HepG2 (cell line): ENCODE measurements around the gene INTS14. TPM values are rescaled to one million over a fixed set of nuclear protein-coding genes. Genes with fewer than 3 reads are reported as not detected.

Source experiments
- ATAC-seq: fragments of 200-7000 bp; cut with Tn5 transposase; 3 replicates; pipeline ENCODE4 v1.9.1; 2020; ENCODE audit warnings: mild to moderate bottlenecking, moderate library complexity
- BruUV-seq: library from RNA; stranded (reverse); fragments of 400-500 nt; replicated peaks from 2 replicates; lab custom pipeline; 2021; lab: Mats Ljungman, UMichigan
- CTCF ChIA-PET: fragments of 300-600 bp; formaldehyde crosslinking; extraction: SDS; loops from one replicate; lab custom pipeline; 2021; ENCODE audit warnings: low total read pairs, inconsistent platforms, low intra/inter-chr PET ratio; lab: Yijun Ruan, JAX
- POLR2A ChIA-PET: fragments of 350-600 bp; sonication (Branson Sonifier 250); formaldehyde crosslinking; loops from one replicate; lab custom pipeline; 2020; ENCODE audit warnings: antibody characterized with exemption, inconsistent platforms; lab: Yijun Ruan, JAX
- DNase-seq: peaks from one replicate; pipeline ENCODE4 v3.0.0-alpha.2; 2015; ENCODE audit warnings: low spot score
- FAIRE-seq: peaks from 3 replicates; lab custom pipeline; 2011; peaks lifted over from hg19 to GRCh38; lab: Jason Lieb, UNC
- H2AFZ ChIP-seq: one replicate; pipeline ENCODE4 v1.6.1; 2011; ENCODE audit warnings: low read length, inconsistent platforms
- H3K27ac ChIP-seq: fragments of 300-600 bp; 3 replicates; pipeline ENCODE4 v1.8.0; 2011; ENCODE audit warnings: mixed run types, mild to moderate bottlenecking, mixed read lengths, low read length, inconsistent platforms; ENCODE audit not compliant: insufficient read depth; ENCODE audit errors: extremely low read length
- H3K27me3 ChIP-seq, 2 experiments: fragments of 200-600 bp in 1 of 2; 2 replicates in 1 of 2; 3 replicates in 1 of 2; pipeline versions ENCODE4 v1.6.0 to v1.8.0; 2011; ENCODE audit warnings: low read length in 2 of 2, mild to moderate bottlenecking in 2 of 2, moderate library complexity in 2 of 2, inconsistent platforms in 1 of 2; ENCODE audit not compliant: insufficient read depth in 2 of 2, control insufficient read depth in 1 of 2
- H3K36me3 ChIP-seq, 2 experiments: fragments of 200-600 bp in 1 of 2; replicated peaks in 1 of 2; 2 replicates in 1 of 2; 3 replicates in 1 of 2; pipeline versions ENCODE4 v1.5.1 to v1.8.0; 2011; ENCODE audit warnings: low read length in 2 of 2, inconsistent platforms in 1 of 2; ENCODE audit not compliant: insufficient read depth in 2 of 2, control insufficient read depth in 1 of 2
- H3K4me1 ChIP-seq: 2 replicates; pipeline ENCODE4 v1.5.1; 2012; ENCODE audit warnings: low read length, inconsistent platforms; ENCODE audit not compliant: insufficient read depth
- H3K4me2 ChIP-seq: 2 replicates; pipeline ENCODE4 v1.6.0; 2011; ENCODE audit warnings: low read depth, low read length, inconsistent platforms
- H3K4me3 ChIP-seq, 3 experiments: fragments of 200-600 bp in 1 of 3; sonication (generic), shearing (Covaris generic) in 1 of 3; replicated peaks in 1 of 3; 2 replicates each; pipeline ENCODE4 v1.5.1; 2011 to 2016; ENCODE audit warnings: low read length in 3 of 3, inconsistent platforms in 2 of 3, low read depth in 2 of 3, mild to moderate bottlenecking in 2 of 3, control low read depth in 1 of 3, mixed read lengths in 1 of 3; ENCODE audit not compliant: insufficient read depth in 1 of 3
- H3K79me2 ChIP-seq: one replicate; pipeline ENCODE4 v1.6.1; 2011; ENCODE audit warnings: low read length, inconsistent platforms; ENCODE audit not compliant: insufficient read depth
- H3K9ac ChIP-seq: 2 replicates; pipeline ENCODE4 v1.6.0; 2011; ENCODE audit warnings: mild to moderate bottlenecking, low read depth, low read length, inconsistent platforms; ENCODE audit not compliant: insufficient read depth
- H3K9me3 ChIP-seq: 2 replicates; pipeline ENCODE4 v1.5.1; 2012; ENCODE audit warnings: mild to moderate bottlenecking, low read length
- H4K20me1 ChIP-seq: 2 replicates; pipeline ENCODE4 v1.6.0; 2011; ENCODE audit warnings: inconsistent platforms, mild to moderate bottlenecking, low read length, moderate library complexity; ENCODE audit not compliant: insufficient read depth
- GABPA ChIP-seq, 2 experiments: IDR thresholded peaks; 2 replicates each; pipeline ENCODE4 v1.6.1; 2011 to 2016; ENCODE audit warnings: low read depth in 2 of 2, low read length in 1 of 2, missing biosample characterization in 1 of 2, missing genetic modification characterization in 1 of 2
- GLMP ChIP-seq: sonication (generic); formaldehyde crosslinking; IDR thresholded peaks from 2 replicates; pipeline ENCODE4 v1.9.0; 2021; ENCODE audit warnings: missing genetic modification reagents, mild to moderate bottlenecking, borderline replicate concordance
- IKZF1 ChIP-seq: fragments of 450-650 bp; IDR thresholded peaks from 2 replicates; pipeline ENCODE4 v1.7.1; 2016
- TFAP4 ChIP-seq: sonication (generic); IDR thresholded peaks from 2 replicates; pipeline ENCODE4 v1.6.1; 2016; ENCODE audit warnings: low read depth, borderline replicate concordance
- ZMAT3 ChIP-seq: sonication (generic); formaldehyde crosslinking; conservative IDR thresholded peaks from 2 replicates; pipeline ENCODE4 v1.7.0; 2021; ENCODE audit warnings: missing genetic modification reagents
- in situ Hi-C: cut with HindIII; loops from 2 replicates; pipeline ENCODE4 v1.10.0; 2017; ENCODE audit warnings: low pct_unique_long_range_greater_than_20kb; ENCODE audit not compliant: extremely low pct_ligation_motif_present
- intact Hi-C: fragments of 100-400 bp; cut with micrococcal nuclease; formaldehyde crosslinking; loops from one replicate; pipeline ENCODE4 v1.10.0; 2022; ENCODE audit not compliant: unreplicated experiment
- polyA plus RNA-seq, 8 experiments: library from polyadenylated mRNA; depleted of rRNA in 3 of 8; stranded (reverse) in 7 of 8; unstranded in 1 of 8; fragments of >200 nt; fragmentation: Illumina TruSeq in 4 of 8; extraction: Trizol in 4 of 8; gene quantifications; 2 replicates each; pipeline versions ENCODE4 v1.2.1 to v1.2.3, GENCODE V29; 2011 to 2016; ENCODE audit warnings: low read depth in 4 of 8, missing spikeins in 1 of 8, mixed read lengths in 1 of 8; ENCODE audit not compliant: insufficient read depth in 1 of 8
- total RNA-seq, 5 experiments: library from RNA; depleted of rRNA; stranded (reverse); fragments of >200 nt; fragmentation: Illumina TruSeq; extraction: Trizol; gene quantifications; 2 replicates each; pipeline ENCODE4 v1.2.3, GENCODE V29; 2016; ENCODE audit warnings: low read depth in 1 of 5
- TF ChIP-seq, protein P1 (sequence below): sonication (generic); formaldehyde crosslinking; IDR thresholded peaks from 2 replicates; pipeline ENCODE4 v1.4.0; 2020; ENCODE audit warnings: mild to moderate bottlenecking, missing genetic modification reagents

Gene INTS14
- total and polyA plus RNA-seq, 2 of the 13 experiments (the other 11 are each of a cell fraction or from before 2014, with no cell fraction given): 41.4 to 52.0 TPM

DNA sequence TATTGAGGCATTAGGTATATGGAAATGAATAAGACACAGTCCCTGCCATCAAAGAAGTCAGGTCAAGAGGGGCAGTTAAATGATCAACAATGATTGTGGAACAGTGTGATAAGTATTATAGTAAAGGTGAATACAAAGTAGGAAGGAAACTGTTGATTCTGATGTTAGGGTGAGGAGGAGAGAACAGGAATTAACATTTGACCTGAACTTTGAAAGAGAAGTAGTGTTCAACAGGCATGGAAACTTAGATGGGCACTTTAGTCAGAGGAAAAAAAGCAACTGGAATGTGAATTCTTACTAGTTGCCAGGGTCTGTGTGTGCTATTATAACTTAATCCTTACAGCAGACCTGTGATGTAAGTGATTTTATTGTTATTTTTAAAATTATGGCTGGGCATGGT lies 63.1 kb downstream of the INTS14 start:
- ChIA-PET POLR2A (no interaction called here), CTCF (no interaction called here)
- H3K4me3 ChIP-seq: no peak overlapping the region
- peaks cover 82% of the 10 kb centered on the region for H3K79me2 ChIP-seq
- no peak overlapping the region for H3K27ac ChIP-seq
- ATAC-seq (no peak), DNase-seq (no peak), FAIRE-seq (no peak)
- peaks cover 9% of the 10 kb centered on the region for H4K20me1 ChIP-seq
- H3K4me1 ChIP-seq: peaks cover 35% of the 10 kb centered on the region
- H3K9ac ChIP-seq: no peak overlapping the region
- H2AFZ ChIP-seq: no peak overlapping the region
- H3K9me3 ChIP-seq: no peaks in the 10 kb centered on the region
- peaks cover 0 to 4% of the 10 kb centered on the region in 2 experiments; a peak in 2 of 5 replicates for H3K36me3 ChIP-seq
- TF ChIP-seq IKZF1 (no peak), GLMP (CRISPR knock-in tag) (no peak), TFAP4 (no peak), ZMAT3 (CRISPR knock-in tag) (no peak), GABPA (IDR thresholded peaks at IDR 0.05; ENCODE audit: low read depth, low read length) (no peak), GABPA (CRISPR knock-in tag; IDR thresholded peaks at IDR 0.05; ENCODE audit: low read depth) (no peak)
- TF ChIP-seq, protein P1, sequence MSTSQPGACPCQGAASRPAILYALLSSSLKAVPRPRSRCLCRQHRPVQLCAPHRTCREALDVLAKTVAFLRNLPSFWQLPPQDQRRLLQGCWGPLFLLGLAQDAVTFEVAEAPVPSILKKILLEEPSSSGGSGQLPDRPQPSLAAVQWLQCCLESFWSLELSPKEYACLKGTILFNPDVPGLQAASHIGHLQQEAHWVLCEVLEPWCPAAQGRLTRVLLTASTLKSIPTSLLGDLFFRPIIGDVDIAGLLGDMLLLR: no peak
- in situ Hi-C loops (no loop called here), intact Hi-C loops (no loop called here)
- no TSS peak for BruUV-seq
- no peaks in the 10 kb centered on the region for H3K27me3 ChIP-seq
- H3K4me2 ChIP-seq: no peak overlapping the region
